Peyer's patch (tissue), 4 donors: ENCODE measurements around the gene TTYH1.

ENCODE experiments used
- POLR2A ChIP-seq, 2 donors: fragments of 450-650 bp; IDR thresholded peaks; one replicate each; pipeline ENCODE4 v1.5.1; 2017; ENCODE audit warnings: antibody characterized with exemption in 2 of 2, mild to moderate bottlenecking in 2 of 2, moderate library complexity in 2 of 2
- TF ChIP-seq, protein P1 (sequence below), 6 experiments: fragments of 450-650 bp in 4 of 6; fragments of 200-600 bp in 2 of 6; sonication (generic) in 1 of 6; IDR thresholded peaks; one replicate each; pipeline ENCODE4 v1.5.1; 2017 to 2019; ENCODE audit warnings: antibody characterized with exemption in 6 of 6, mild to moderate bottlenecking in 3 of 6, moderate library complexity in 1 of 6

DNA sequence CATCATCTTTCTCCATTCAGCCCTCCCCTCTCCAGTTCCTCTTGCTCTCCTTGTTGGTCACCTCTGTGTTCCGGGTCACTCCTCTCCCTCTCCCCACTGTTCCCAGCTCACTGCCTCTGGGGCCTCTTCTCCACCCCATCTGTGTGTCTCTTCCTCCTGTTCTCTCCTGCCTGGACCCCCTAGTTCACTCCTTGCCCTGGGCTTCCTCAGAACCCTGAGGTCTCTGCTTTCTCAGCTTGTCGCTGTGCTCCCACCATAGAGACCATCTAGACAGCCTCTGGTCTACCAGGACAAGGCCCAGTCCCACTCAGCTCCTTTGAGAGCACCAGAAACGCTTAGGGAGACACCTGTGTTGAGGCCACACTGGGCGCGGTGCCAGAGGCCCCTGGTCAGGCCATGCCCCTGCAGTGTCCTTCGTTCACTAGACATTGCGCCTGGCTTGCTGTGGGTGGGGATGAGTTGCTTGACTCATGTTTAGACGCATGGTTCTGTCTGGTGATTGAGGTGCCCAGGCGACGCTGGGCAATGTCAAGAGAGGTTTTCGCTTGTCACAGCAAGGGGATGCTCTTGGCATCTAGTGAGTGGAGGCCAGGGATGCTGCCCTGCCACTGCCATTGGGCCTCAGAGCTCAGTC lies 43.5 kb downstream of the TTYH1 start:
- TF ChIP-seq, protein P1, sequence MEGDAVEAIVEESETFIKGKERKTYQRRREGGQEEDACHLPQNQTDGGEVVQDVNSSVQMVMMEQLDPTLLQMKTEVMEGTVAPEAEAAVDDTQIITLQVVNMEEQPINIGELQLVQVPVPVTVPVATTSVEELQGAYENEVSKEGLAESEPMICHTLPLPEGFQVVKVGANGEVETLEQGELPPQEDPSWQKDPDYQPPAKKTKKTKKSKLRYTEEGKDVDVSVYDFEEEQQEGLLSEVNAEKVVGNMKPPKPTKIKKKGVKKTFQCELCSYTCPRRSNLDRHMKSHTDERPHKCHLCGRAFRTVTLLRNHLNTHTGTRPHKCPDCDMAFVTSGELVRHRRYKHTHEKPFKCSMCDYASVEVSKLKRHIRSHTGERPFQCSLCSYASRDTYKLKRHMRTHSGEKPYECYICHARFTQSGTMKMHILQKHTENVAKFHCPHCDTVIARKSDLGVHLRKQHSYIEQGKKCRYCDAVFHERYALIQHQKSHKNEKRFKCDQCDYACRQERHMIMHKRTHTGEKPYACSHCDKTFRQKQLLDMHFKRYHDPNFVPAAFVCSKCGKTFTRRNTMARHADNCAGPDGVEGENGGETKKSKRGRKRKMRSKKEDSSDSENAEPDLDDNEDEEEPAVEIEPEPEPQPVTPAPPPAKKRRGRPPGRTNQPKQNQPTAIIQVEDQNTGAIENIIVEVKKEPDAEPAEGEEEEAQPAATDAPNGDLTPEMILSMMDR (IDR thresholded peaks at IDR 0.05), result no peak
- no peak for TF ChIP-seq POLR2A (IDR thresholded peaks at IDR 0.05)
